Trophoblast cell (in vitro differentiated cells and primary cell): ENCODE results near the gene LMAN2.
A peak's percentile ranks its signal among the peaks of the same experiment; 100 is the strongest.

ENCODE experiments used
- DNase-seq, 2 donors: peaks; one replicate each; pipeline ENCODE4 v3.0.0-alpha.2; 2016
- H2AFZ ChIP-seq: 2 replicates; pipeline ENCODE4 v1.6.1; 2013; ENCODE audit warnings: low read length, moderate library complexity, mild to moderate bottlenecking; ENCODE audit not compliant: insufficient read depth, poor library complexity
- H2AK5ac ChIP-seq: 2 replicates; pipeline ENCODE4 v1.6.1; 2013; ENCODE audit warnings: mild to moderate bottlenecking, low read length
- H2BK120ac ChIP-seq: 2 replicates; pipeline ENCODE4 v1.6.1; 2013; ENCODE audit warnings: low read length, mild to moderate bottlenecking, moderate library complexity; ENCODE audit not compliant: insufficient read depth, poor library complexity
- H2BK12ac ChIP-seq: 2 replicates; pipeline ENCODE4 v1.6.1; 2013; ENCODE audit warnings: mild to moderate bottlenecking, low read length, moderate library complexity
- H2BK5ac ChIP-seq: 2 replicates; pipeline ENCODE4 v1.6.1; 2013; ENCODE audit warnings: low read length, low read depth, moderate library complexity, mild to moderate bottlenecking; ENCODE audit not compliant: poor library complexity
- H3K14ac ChIP-seq: 2 replicates; pipeline ENCODE4 v1.6.1; 2013; ENCODE audit warnings: mild to moderate bottlenecking, low read length
- H3K18ac ChIP-seq: 2 replicates; pipeline ENCODE4 v1.6.1; 2013; ENCODE audit warnings: mild to moderate bottlenecking, low read length
- H3K23ac ChIP-seq: 2 replicates; pipeline ENCODE4 v1.6.1; 2013; ENCODE audit warnings: low read length
- H3K27ac ChIP-seq: 2 replicates; pipeline ENCODE4 v1.5.1; 2013; ENCODE audit warnings: low read depth, mild to moderate bottlenecking, inconsistent platforms, low read length, moderate library complexity
- H3K27me3 ChIP-seq: 2 replicates; pipeline ENCODE4 v1.6.1; 2013; ENCODE audit warnings: inconsistent platforms, mild to moderate bottlenecking, low read length, moderate library complexity; ENCODE audit not compliant: insufficient read depth
- H3K36me3 ChIP-seq, 2 experiments: 1 replicate in 1 of 2; 2 replicates in 1 of 2; pipeline ENCODE4 v1.6.1; 2013; ENCODE audit warnings: low read length in 2 of 2, mild to moderate bottlenecking in 2 of 2, moderate library complexity in 1 of 2; ENCODE audit not compliant: insufficient read depth in 2 of 2, control insufficient read depth in 1 of 2
- H3K4ac ChIP-seq: 2 replicates; pipeline ENCODE4 v1.6.1; 2013; ENCODE audit warnings: low read depth, mild to moderate bottlenecking, low read length, moderate library complexity
- H3K4me1 ChIP-seq, 2 experiments: 1 replicate in 1 of 2; 2 replicates in 1 of 2; pipeline ENCODE4 v1.6.1; 2013; ENCODE audit warnings: low read length in 2 of 2, mild to moderate bottlenecking in 2 of 2, moderate library complexity in 1 of 2; ENCODE audit not compliant: insufficient read depth in 2 of 2, control insufficient read depth in 1 of 2
- H3K4me2 ChIP-seq: 2 replicates; pipeline ENCODE4 v1.6.1; 2013; ENCODE audit warnings: inconsistent platforms, mild to moderate bottlenecking, low read length, moderate library complexity
- H3K4me3 ChIP-seq: 2 replicates; pipeline ENCODE4 v1.5.1; 2013; ENCODE audit warnings: mild to moderate bottlenecking, low read depth, low read length, inconsistent platforms
- H3K79me1 ChIP-seq: one replicate; pipeline ENCODE4 v1.6.1; 2013; ENCODE audit warnings: low read length
- H3K79me2 ChIP-seq: 2 replicates; pipeline ENCODE4 v1.6.1; 2013; ENCODE audit warnings: low read length, mild to moderate bottlenecking; ENCODE audit not compliant: control insufficient read depth, insufficient read depth, poor library complexity
- H3K9ac ChIP-seq: 2 replicates; pipeline ENCODE4 v1.6.1; 2013; ENCODE audit warnings: mild to moderate bottlenecking, low read length
- H3K9me3 ChIP-seq: 2 replicates; pipeline ENCODE4 v1.6.1; 2013; ENCODE audit warnings: low read depth, mild to moderate bottlenecking, control low read depth, inconsistent platforms, low read length; ENCODE audit not compliant: insufficient read depth
- H4K12ac ChIP-seq: 2 replicates; pipeline ENCODE4 v1.6.1; 2013; ENCODE audit warnings: low read depth, mild to moderate bottlenecking, low read length, moderate library complexity
- H4K8ac ChIP-seq: 2 replicates; pipeline ENCODE4 v1.6.1; 2013; ENCODE audit warnings: low read depth, mild to moderate bottlenecking, low read length, moderate library complexity
- H4K91ac ChIP-seq: one replicate; pipeline ENCODE4 v1.6.1; 2013; ENCODE audit warnings: low read depth, mild to moderate bottlenecking, low read length, moderate library complexity
- WGBS: extraction: QIAGEN DNeasy Blood & Tissue Kit; methylation state at CpG from one replicate; pipeline ENCODE4 v1.1.7; 2013; ENCODE audit warnings: missing lambda C conversion rate; ENCODE audit not compliant: insufficient read length, insufficient coverage; ENCODE audit errors: extremely low coverage; 5-methylcytosine and 5-hydroxymethylcytosine counted together

LMAN2 gene

DNA sequence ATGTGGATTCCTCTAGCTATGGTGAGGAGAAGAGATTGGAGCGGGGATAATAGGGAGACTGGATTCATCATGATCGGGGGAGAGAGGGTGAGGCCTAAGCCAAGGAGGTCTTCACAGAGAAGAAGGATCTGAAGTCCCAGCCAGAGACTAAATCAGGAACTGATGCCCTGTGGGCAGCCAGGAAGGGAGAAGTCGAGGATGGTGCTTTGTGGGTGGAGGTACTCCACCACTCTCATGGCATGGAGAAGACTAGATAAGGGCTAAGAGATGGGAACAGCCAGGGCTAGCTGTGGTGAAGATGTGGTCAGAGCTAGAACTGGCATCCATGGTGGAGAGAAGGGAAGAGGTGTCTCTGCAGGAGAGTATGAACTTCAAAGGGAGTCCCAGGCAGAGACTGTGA, 3.2 kb upstream of the LMAN2 start:
- Histone ChIP-seq H2AK5ac (no peak overlapping the region), H3K27ac (no peak overlapping the region), H3K4me1 (peaks cover 12 to 16% of the 10 kb centered on the region in 2 experiments), H3K79me1 (peaks cover 10% of the 10 kb centered on the region), H2AFZ (no peak overlapping the region), H2BK12ac (no peak overlapping the region), H3K36me3 (no peaks in the 10 kb centered on the region), H3K18ac (no peak overlapping the region), H2BK5ac (no peak overlapping the region), H3K4me3 (no peak overlapping the region), H2BK120ac (no peak overlapping the region), H3K23ac (no peak overlapping the region), H4K12ac (no peak overlapping the region), H3K14ac (no peak overlapping the region), H3K9ac (no peak overlapping the region), H4K8ac (no peak overlapping the region), H4K91ac (no peak overlapping the region), H3K79me2 (peaks cover 11% of the 10 kb centered on the region), H3K4me2 (no peak overlapping the region), H3K4ac (no peak overlapping the region), H3K9me3 (no peaks in the 10 kb centered on the region), H3K27me3 (no peaks in the 10 kb centered on the region)
- DNase-seq: no peak
- WGBS: no CpG with 5 or more reads among the region's 3 CpGs

DNA sequence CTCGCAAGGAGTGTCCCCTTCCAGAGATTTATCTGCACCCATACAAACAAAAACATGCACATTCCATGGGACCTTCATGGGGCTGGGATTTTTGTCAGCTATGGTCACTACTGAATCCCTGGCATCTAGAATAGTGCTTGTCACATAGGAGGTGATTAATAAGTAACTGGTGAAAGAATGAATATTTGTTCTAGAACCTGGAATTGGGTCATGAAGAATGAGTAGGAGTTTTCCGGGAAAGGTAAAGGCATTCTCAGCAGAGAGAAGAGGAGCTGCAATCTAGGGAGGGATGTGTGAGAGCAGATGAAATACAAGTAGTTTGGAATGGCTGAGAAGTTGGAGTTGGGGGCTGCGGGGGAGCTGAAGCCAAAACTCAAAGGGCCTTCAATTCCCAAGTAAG, 2.8 kb upstream of the LMAN2 start:
- H4K8ac ChIP-seq: no peak overlapping the region
- peaks cover 11% of the 10 kb centered on the region for H3K79me2 ChIP-seq
- H2BK5ac ChIP-seq: no peak overlapping the region
- no peak overlapping the region for H3K23ac ChIP-seq
- WGBS: no CpG with 5 or more reads among the region's 3 CpGs
- H3K9ac ChIP-seq: no peak overlapping the region
- no peak overlapping the region for H3K27ac ChIP-seq
- H3K36me3 ChIP-seq: no peaks in the 10 kb centered on the region
- peaks cover 10% of the 10 kb centered on the region for H3K79me1 ChIP-seq
- H3K4ac ChIP-seq: no peak overlapping the region
- H3K27me3 ChIP-seq: no peaks in the 10 kb centered on the region
- no peak overlapping the region for H3K4me2 ChIP-seq
- H2AK5ac ChIP-seq: no peak overlapping the region
- H2BK12ac ChIP-seq: no peak overlapping the region
- no peaks in the 10 kb centered on the region for H3K9me3 ChIP-seq
- H4K91ac ChIP-seq: no peak overlapping the region
- no peak overlapping the region for H3K18ac ChIP-seq
- H2BK120ac ChIP-seq: no peak overlapping the region
- H2AFZ ChIP-seq: no peak overlapping the region
- no peak overlapping the region for H3K14ac ChIP-seq
- H3K4me3 ChIP-seq: no peak overlapping the region
- H4K12ac ChIP-seq: no peak overlapping the region
- peaks cover 12 to 16% of the 10 kb centered on the region in 2 experiments for H3K4me1 ChIP-seq
- peak in 1 of 2 donors; percentile 16 for DNase-seq

DNA sequence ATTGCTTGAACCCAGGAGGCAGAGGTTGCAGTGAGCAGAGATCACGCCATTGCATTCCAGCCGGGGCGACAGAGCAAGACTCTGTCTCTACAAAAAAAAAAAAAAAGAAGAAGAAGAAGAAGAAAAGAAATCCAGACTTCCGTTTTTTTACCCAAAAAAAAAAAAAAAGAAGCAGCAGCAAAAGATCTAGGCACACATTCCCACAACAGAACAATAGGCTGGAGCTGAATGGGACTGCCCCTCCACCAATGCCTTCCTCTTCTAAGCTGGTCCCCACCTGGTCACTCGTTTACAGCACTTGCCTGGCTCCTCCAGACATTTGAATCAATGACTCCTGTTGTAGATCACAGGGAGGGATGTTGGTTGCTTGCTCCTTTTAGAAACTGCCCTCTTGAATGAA, 1.6 kb upstream of the LMAN2 start:
- H2BK5ac ChIP-seq: no peak overlapping the region
- H3K18ac ChIP-seq: no peak overlapping the region

DNA sequence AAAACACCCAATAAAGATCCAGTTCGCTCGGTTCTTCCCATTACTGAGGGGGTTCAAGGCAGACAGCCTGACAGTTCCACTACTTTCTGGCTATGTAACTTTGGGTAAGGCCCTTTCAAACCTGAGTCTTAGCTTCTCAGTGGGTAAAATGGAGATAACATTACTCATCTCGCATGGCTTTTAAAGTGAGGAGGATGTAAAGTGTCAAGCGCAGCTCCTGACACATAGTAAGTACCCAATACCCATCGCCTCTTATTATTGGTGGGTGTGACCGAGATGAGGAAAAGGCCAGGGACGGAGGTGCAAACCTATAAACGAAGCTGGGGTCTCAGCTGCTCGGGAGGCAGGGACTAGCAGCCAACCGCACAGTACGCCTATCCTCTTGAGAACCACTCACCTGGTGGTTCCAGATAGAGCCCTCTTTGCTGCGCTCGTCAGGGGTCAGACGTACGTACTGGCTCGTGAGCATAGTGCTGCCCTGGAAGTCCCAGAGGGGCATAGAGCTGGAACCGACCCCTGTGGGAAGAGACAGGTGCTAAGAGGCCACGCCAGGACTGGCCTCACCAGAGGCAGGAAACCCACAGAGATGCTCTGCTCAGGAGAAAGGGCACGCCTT, 584 bp downstream of the LMAN2 start:
- peak overlapping the region; percentile 97 for H3K4me3 ChIP-seq
- peaks cover 12 to 16% of the 10 kb centered on the region in 2 experiments for H3K4me1 ChIP-seq

More for the DNA sequence above, 1.6 kb upstream of the LMAN2 start:
- Histone ChIP-seq H2AFZ (no peak overlapping the region), H2AK5ac (no peak overlapping the region), H4K12ac (no peak overlapping the region), H2BK12ac (no peak overlapping the region), H3K4me2 (no peak overlapping the region), H3K9me3 (no peaks in the 10 kb centered on the region), H3K4me3 (no peak overlapping the region), H3K79me1 (peaks cover 10% of the 10 kb centered on the region), H3K36me3 (peaks cover 0 to 3% of the 10 kb centered on the region in 2 experiments), H4K91ac (no peak overlapping the region), H3K14ac (no peak overlapping the region), H3K4ac (no peak overlapping the region), H2BK120ac (no peak overlapping the region), H3K79me2 (peaks cover 11% of the 10 kb centered on the region), H3K9ac (no peak overlapping the region), H3K27me3 (no peaks in the 10 kb centered on the region), H4K8ac (no peak overlapping the region), H3K4me1 (peaks cover 12 to 16% of the 10 kb centered on the region in 2 experiments), H3K23ac (no peak overlapping the region), H3K27ac (no peak overlapping the region)
- DNase-seq: no peak
- WGBS: no CpG with 5 or more reads among the region's 5 CpGs

More for the DNA sequence above, 584 bp downstream of the LMAN2 start:
- H2BK12ac ChIP-seq: no peak overlapping the region
- H2AK5ac ChIP-seq: peak overlapping the region; percentile 57
- H3K4ac ChIP-seq: peak overlapping the region; percentile 76
- peak overlapping the region; percentile 28 for H2BK120ac ChIP-seq
- peaks cover 13% of the 10 kb centered on the region for H3K79me2 ChIP-seq
- peaks cover 3 to 12% of the 10 kb centered on the region in 2 experiments for H3K36me3 ChIP-seq
- peak overlapping the region; percentile 95 for H3K27ac ChIP-seq
- H3K18ac ChIP-seq: peak overlapping the region; percentile 42
- peak overlapping the region; percentile 65 for H2AFZ ChIP-seq
- no CpG with 5 or more reads among the region's 19 CpGs for WGBS
- H4K91ac ChIP-seq: peak overlapping the region; percentile 91
- H2BK5ac ChIP-seq: no peak overlapping the region
- H4K12ac ChIP-seq: peak overlapping the region; percentile 87
- no peaks in the 10 kb centered on the region for H3K9me3 ChIP-seq
- H3K27me3 ChIP-seq: no peaks in the 10 kb centered on the region
- peak overlapping the region; percentile 73 for H3K14ac ChIP-seq
- DNase-seq: no peak
- no peak overlapping the region for H3K23ac ChIP-seq
- peak overlapping the region; percentile 89 for H3K9ac ChIP-seq
- H3K79me1 ChIP-seq: peaks cover 10% of the 10 kb centered on the region
- peak overlapping the region; percentile 96 for H4K8ac ChIP-seq
- H3K4me2 ChIP-seq: peak overlapping the region; percentile 82
